PC-9 (cell line): ENCODE measurements around the gene MARK2.

Experiments used
- CTCF ChIP-seq: fragments of 200-600 bp; sonication (generic); conservative IDR thresholded peaks from 2 replicates; pipeline ENCODE4 v1.6.1; 2017; ENCODE audit warnings: mixed run types, antibody characterized with exemption, mild to moderate bottlenecking, moderate library complexity
- EZH2 ChIP-seq: fragments of 200-600 bp; sonication (generic); IDR thresholded peaks from 2 replicates; pipeline ENCODE4 v1.8.0; 2017; ENCODE audit warnings: antibody characterized with exemption, low read depth

- TF ChIP-seq CTCF (no peak), EZH2 (no peak)
Observed at GRCh38 chr11:63912678-63913077, 73.8 kb downstream of the MARK2 start.
